CD4-positive, CD25-positive, alpha-beta regulatory T cell (primary cell): ENCODE measurements around the gene SMG5. TPM values are rescaled to one million over a fixed set of nuclear protein-coding genes. Genes with fewer than 3 reads are reported as not detected.
"Not testable (repeated sequence)": the region's sequence is repeated elsewhere in the genome, so short reads cannot be mapped to it uniquely, and the experiment has no call there.

Experiments used
- ATAC-seq, 2 donors: fragments of 150-1000 bp; cut with Tn5 transposase; one replicate each; pipeline ENCODE4 v1.10.0; 2021; ENCODE audit warnings: low read depth in 2 of 2, moderate number of reproducible peaks in 2 of 2, moderate library complexity in 1 of 2
- DNase-seq, 3 donors: peaks; one replicate each; pipeline versions ENCODE4 v3.0.0 to v3.0.0-alpha.2; 2012 to 2022; ENCODE audit warnings: mixed read lengths in 1 of 3
- H3K27ac ChIP-seq: one replicate; pipeline ENCODE4 v1.7.0; 2013; ENCODE audit warnings: mild to moderate bottlenecking, low read length; ENCODE audit not compliant: insufficient read depth, poor library complexity, severe bottlenecking
- H3K27me3 ChIP-seq: one replicate; pipeline ENCODE4 v1.7.0; 2013; ENCODE audit warnings: low read length; ENCODE audit not compliant: control insufficient read depth, insufficient read depth
- H3K36me3 ChIP-seq: one replicate; pipeline ENCODE4 v1.7.0; 2013; ENCODE audit warnings: mild to moderate bottlenecking, low read length, moderate library complexity; ENCODE audit not compliant: control insufficient read depth, insufficient read depth
- H3K4me1 ChIP-seq: 2 replicates; pipeline ENCODE4 v1.7.0; 2013; ENCODE audit warnings: mild to moderate bottlenecking, low read length; ENCODE audit not compliant: insufficient read depth, control insufficient read depth, poor library complexity, severe bottlenecking
- H3K4me3 ChIP-seq: one replicate; pipeline ENCODE4 v1.7.0; 2013; ENCODE audit warnings: low read depth, mild to moderate bottlenecking, low read length, moderate library complexity
- H3K9me3 ChIP-seq, 2 experiments: 1 replicate in 1 of 2; 2 replicates in 1 of 2; pipeline ENCODE4 v1.7.0; 2013; ENCODE audit warnings: low read length in 2 of 2, mild to moderate bottlenecking in 1 of 2, moderate library complexity in 1 of 2; ENCODE audit not compliant: control insufficient read depth in 2 of 2
- H3K27ac Mint-ChIP-seq, 3 donors: one replicate each; pipeline ENCODE4 v1.8.0; 2020 to 2022; ENCODE audit warnings: mild to moderate bottlenecking in 3 of 3, mixed read lengths in 3 of 3, moderate library complexity in 2 of 3
- H3K27me3 Mint-ChIP-seq: one replicate; pipeline ENCODE4 v1.8.0; 2022; ENCODE audit warnings: mild to moderate bottlenecking, mixed read lengths
- H3K36me3 Mint-ChIP-seq: one replicate; pipeline ENCODE4 v1.8.0; 2020; ENCODE audit warnings: mixed read lengths
- H3K4me1 Mint-ChIP-seq, 4 donors: one replicate each; pipeline ENCODE4 v1.8.0; 2020 to 2022; ENCODE audit warnings: mixed read lengths in 4 of 4, mild to moderate bottlenecking in 1 of 4
- H3K4me3 Mint-ChIP-seq, 4 donors: one replicate each; pipeline ENCODE4 v1.8.0; 2020 to 2022; ENCODE audit warnings: mild to moderate bottlenecking in 4 of 4, mixed read lengths in 4 of 4, moderate library complexity in 3 of 4
- H3K9me3 Mint-ChIP-seq, 7 donors: one replicate each; pipeline ENCODE4 v1.8.0; 2020 to 2022; ENCODE audit warnings: mixed read lengths in 7 of 7, mild to moderate bottlenecking in 3 of 7, moderate library complexity in 2 of 7
- polyA plus RNA-seq, 4 donors: library from polyadenylated mRNA; unstranded; fragments of 300-500 nt; fragmentation: Illumina TruSeq; gene quantifications; one replicate each; pipeline ENCODE4 v1.2.3, GENCODE V29; 2021
- total RNA-seq: library from RNA; stranded (reverse); gene quantifications from one replicate; pipeline ENCODE4 v1.2.3, GENCODE V29; 2022

Gene SMG5
- total and polyA plus RNA-seq, 5 donors from 2014 or later = 12.0 to 64.0 (median 14.4) TPM

GRCh38 chr1:156220226-156220625 is 62.4 kb downstream of the SMG5 start:
- Histone ChIP-seq H3K27me3 (no peaks in the 10 kb centered on the region), H3K9me3 (no peaks in the 10 kb centered on the region), H3K27ac (no peak overlapping the region), H3K4me3 (no peak overlapping the region), H3K36me3 (peaks cover 34% of the 10 kb centered on the region), H3K4me1 (peaks cover 28% of the 10 kb centered on the region)
- Mint-ChIP-seq H3K4me3 (peak overlapping the region in 1 of 4 donors; percentile 31), H3K27ac (peak overlapping the region in 2 of 3 donors; percentile 56 to 74), H3K27me3 (no peaks in the 10 kb centered on the region), H3K4me1 (peaks cover 22 to 60% (median 36%) of the 10 kb centered on the region in 4 donors), H3K9me3 (no peaks in the 10 kb centered on the region), H3K36me3 (peaks cover 34% of the 10 kb centered on the region)
- DNase-seq (no peak), ATAC-seq (no peak)

GRCh38 chr1:156217871-156218270 is 64.8 kb downstream of the SMG5 start:
- Histone ChIP-seq H3K27ac (peak overlapping the region; percentile 70), H3K4me1 (peaks cover 37% of the 10 kb centered on the region), H3K27me3 (no peaks in the 10 kb centered on the region), H3K36me3 (peaks cover 20% of the 10 kb centered on the region), H3K9me3 (no peaks in the 10 kb centered on the region), H3K4me3 (peak overlapping the region; percentile 72)
- Mint-ChIP-seq H3K4me3 (peak overlapping the region; percentile 50 to 92 (median 69)), H3K36me3 (peaks cover 26% of the 10 kb centered on the region), H3K4me1 (peaks cover 26 to 73% (median 37%) of the 10 kb centered on the region in 4 donors), H3K9me3 (no peaks in the 10 kb centered on the region), H3K27me3 (no peaks in the 10 kb centered on the region), H3K27ac (peak overlapping the region; percentile 81 to 98 (median 93))
- ATAC-seq = peak; percentile 63 to 67
- DNase-seq = peak in 1 of 3 donors; percentile 91

DNA sequence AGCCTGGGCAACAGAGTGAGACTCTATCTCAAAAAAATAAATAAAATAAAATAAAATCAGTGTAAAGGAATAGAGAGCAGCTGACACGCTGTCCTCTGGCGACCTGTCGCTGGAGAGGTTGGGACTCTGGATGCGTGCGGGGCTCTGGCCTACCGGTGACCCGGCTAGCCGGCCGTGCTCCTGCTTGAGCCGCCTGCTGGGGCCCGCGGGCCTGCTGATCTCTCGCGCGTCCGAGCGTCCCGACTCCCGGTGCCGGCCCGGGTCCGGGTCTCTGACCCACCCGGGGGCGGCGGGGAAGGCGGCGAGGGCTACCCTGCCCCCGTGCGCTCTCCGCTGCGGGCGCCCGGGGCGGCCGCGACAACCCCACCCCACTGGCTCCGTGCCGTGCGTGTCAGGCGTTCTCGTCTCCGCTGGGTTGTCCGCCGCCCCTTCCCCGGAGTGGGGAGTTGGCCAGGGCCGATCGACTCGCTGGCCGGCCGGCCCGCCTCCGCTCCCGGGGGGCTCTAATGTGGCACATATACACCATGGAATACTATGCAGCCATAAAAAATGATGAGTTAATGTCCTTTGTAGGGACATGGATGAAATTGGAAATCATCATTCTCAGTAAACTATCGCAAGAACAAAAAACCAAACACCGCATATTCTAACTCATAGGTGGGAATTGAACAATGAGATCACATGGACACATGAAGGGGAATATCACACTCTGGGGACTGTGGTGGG is 66.1 kb downstream of the SMG5 start:
- not testable (repeated sequence) for H3K27ac ChIP-seq, H3K4me3 ChIP-seq, H3K27ac Mint-ChIP-seq, H3K27me3 Mint-ChIP-seq, H3K9me3 ChIP-seq, H3K9me3 Mint-ChIP-seq, ATAC-seq, H3K27me3 ChIP-seq, DNase-seq, H3K36me3 ChIP-seq
- H3K36me3 Mint-ChIP-seq = peaks cover 15% of the 10 kb centered on the region
- H3K4me1 Mint-ChIP-seq = peaks cover 20 to 68% (median 36%) of the 10 kb centered on the region in 4 donors
- peaks cover 44% of the 10 kb centered on the region for H3K4me1 ChIP-seq
- peak overlapping the region in 1 of 4 donors; percentile 71 for H3K4me3 Mint-ChIP-seq

- ATAC-seq (no peak), DNase-seq (peak in 1 of 3 donors; percentile 34)
- Histone ChIP-seq H3K4me1 (peaks cover 41% of the 10 kb centered on the region), H3K27me3 (no peaks in the 10 kb centered on the region), H3K36me3 (peaks cover 10% of the 10 kb centered on the region), H3K4me3 (peak overlapping the region; percentile 88), H3K9me3 (no peaks in the 10 kb centered on the region), H3K27ac (peak overlapping the region; percentile 98)
- H3K4me3 Mint-ChIP-seq = peak overlapping the region; percentile 82 to 99 (median 84)
- H3K9me3 Mint-ChIP-seq = no peaks in the 10 kb centered on the region
- no peaks in the 10 kb centered on the region for H3K27me3 Mint-ChIP-seq
- H3K36me3 Mint-ChIP-seq = peaks cover 15% of the 10 kb centered on the region
- H3K4me1 Mint-ChIP-seq = peaks cover 11 to 55% (median 26%) of the 10 kb centered on the region in 4 donors
- H3K27ac Mint-ChIP-seq = peak overlapping the region; percentile 82 to 100 (median 94)
Measured at GRCh38 chr1:156214024-156214748, 68.4 kb downstream of the SMG5 start.

DNA sequence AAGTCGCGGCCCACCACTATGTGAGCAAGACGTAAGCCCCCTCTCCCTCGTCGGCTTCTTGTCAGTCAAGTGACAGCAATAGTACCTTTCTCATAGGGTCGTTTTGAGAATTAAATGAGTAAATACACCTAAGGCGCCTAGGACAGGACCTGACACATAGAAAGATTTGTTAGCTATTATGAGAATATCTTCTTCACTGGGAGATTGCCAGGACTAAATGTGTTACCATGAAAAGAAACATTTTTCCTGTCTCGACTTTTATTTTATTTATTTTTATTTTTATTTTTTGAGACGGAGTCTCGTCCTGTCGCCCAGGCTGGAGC is 69.0 kb downstream of the SMG5 start:
- ATAC-seq = no peak

DNA sequence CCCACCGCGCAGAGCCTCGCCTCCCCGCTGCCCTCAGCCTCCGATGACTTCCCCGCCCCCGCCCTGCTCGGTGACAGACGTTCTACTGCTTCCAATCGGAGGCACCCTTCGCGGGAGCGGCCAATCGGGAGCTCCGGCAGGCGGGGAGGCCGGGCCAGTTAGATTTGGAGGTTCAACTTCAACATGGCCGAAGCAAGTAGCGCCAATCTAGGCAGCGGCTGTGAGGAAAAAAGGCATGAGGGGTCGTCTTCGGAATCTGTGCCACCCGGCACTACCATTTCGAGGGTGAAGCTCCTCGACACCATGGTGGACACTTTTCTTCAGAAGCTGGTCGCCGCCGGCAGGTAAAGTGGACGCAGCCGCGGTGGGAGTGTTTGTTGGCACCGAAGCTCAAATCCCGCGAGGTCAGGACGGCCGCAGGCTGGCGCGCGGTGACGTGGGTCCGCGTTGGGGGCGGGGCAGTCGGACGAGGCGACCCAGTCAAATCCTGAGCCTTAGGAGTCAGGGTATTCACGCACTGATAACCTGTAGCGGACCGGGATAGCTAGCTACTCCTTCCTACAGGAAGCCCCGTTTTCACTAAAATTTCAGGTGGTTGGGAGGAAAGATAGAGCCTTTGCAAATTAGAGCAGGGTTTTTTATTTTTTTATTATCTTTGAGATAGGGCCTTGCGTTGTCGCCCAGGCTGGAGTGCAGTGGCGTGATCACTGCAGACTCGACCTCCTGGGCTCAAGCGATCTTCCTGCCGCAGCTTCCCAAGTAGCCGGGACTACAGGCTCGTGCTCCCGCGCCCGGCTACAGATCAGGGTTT is 69.6 kb downstream of the SMG5 start, which contains the start of gene PMF1:
PMF1 (plus strand) TSS at position 175 of the 811 bp plus-strand sequence; CDS start at position 184, 9 bp downstream.
- Histone ChIP-seq H3K27me3 (no peaks in the 10 kb centered on the region), H3K4me3 (peak within 1 kb of the TSS; percentile 88), H3K4me1 (peaks cover 34% of the 10 kb centered on the region), H3K36me3 (peaks cover 19% of the 10 kb centered on the region), H3K9me3 (no peaks in the 10 kb centered on the region), H3K27ac (peak within 1 kb of the TSS; percentile 98)
- H3K4me1 Mint-ChIP-seq = peaks cover 8 to 50% (median 21%) of the 10 kb centered on the region in 4 donors
- ATAC-seq (peak; percentile 94 to 96), DNase-seq (peak; percentile 93 to 98 (median 96))
- H3K36me3 Mint-ChIP-seq = peaks cover 21% of the 10 kb centered on the region
- H3K27me3 Mint-ChIP-seq = no peaks in the 10 kb centered on the region
- H3K27ac Mint-ChIP-seq = peak within 1 kb of the TSS; percentile 95 to 100 (median 100)
- peak within 1 kb of the TSS; percentile 94 to 99 (median 98) for H3K4me3 Mint-ChIP-seq
- H3K9me3 Mint-ChIP-seq = no peaks in the 10 kb centered on the region

More for the DNA sequence above, 69.0 kb downstream of the SMG5 start:
- peaks cover 19% of the 10 kb centered on the region for H3K36me3 Mint-ChIP-seq
- DNase-seq = no peak
- peaks cover 10 to 55% (median 24%) of the 10 kb centered on the region in 4 donors for H3K4me1 Mint-ChIP-seq
- Histone ChIP-seq H3K4me1 (peaks cover 39% of the 10 kb centered on the region), H3K9me3 (no peaks in the 10 kb centered on the region), H3K27ac (peak overlapping the region; percentile 98), H3K36me3 (peaks cover 15% of the 10 kb centered on the region), H3K27me3 (no peaks in the 10 kb centered on the region), H3K4me3 (peak overlapping the region; percentile 88)
- no peaks in the 10 kb centered on the region for H3K9me3 Mint-ChIP-seq
- peak overlapping the region; percentile 94 to 99 (median 98) for H3K4me3 Mint-ChIP-seq
- H3K27ac Mint-ChIP-seq = peak overlapping the region; percentile 95 to 100 (median 100)
- no peaks in the 10 kb centered on the region for H3K27me3 Mint-ChIP-seq

DNA sequence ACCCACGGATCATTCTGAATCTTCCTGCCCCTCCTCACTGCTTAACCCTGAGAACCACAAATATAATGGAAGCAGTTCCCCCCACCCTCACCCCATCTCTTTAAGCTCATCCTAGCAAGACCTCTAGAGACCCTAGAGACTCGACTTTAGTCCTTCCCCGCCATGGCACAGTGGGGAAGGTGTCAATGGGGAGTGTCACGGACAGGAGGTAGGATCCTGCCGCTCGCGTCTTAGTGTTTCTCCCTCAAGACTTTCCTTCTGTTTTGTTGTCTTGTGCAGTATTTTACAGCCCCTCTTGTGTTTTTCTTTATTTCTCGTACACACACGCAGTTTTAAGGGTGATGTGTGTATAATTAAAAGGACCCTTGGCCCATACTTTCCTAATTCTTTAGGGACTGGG is 70.5 kb downstream of the SMG5 start:
- Mint-ChIP-seq H3K4me3 (peak overlapping the region; percentile 94 to 99 (median 98)), H3K36me3 (peaks cover 25% of the 10 kb centered on the region), H3K9me3 (no peaks in the 10 kb centered on the region), H3K4me1 (peaks cover 4 to 41% (median 14%) of the 10 kb centered on the region in 4 donors), H3K27ac (peak overlapping the region in 2 of 3 donors; percentile 100), H3K27me3 (no peaks in the 10 kb centered on the region)
- H3K27me3 ChIP-seq = no peaks in the 10 kb centered on the region
- H3K27ac ChIP-seq = peak overlapping the region; percentile 98
- H3K36me3 ChIP-seq = peaks cover 25% of the 10 kb centered on the region
- DNase-seq (no peak), ATAC-seq (no peak)
- H3K9me3 ChIP-seq = no peaks in the 10 kb centered on the region
- peak overlapping the region; percentile 88 for H3K4me3 ChIP-seq
- peaks cover 25% of the 10 kb centered on the region for H3K4me1 ChIP-seq
